Limb (tissue), 2 donors: ENCODE measurements around the gene POU2AF2.
"Not testable (repeated sequence)": the region's sequence is repeated elsewhere in the genome, so short reads cannot be mapped to it uniquely, and the experiment has no call there.

Experiments used
- DNase-seq, 2 donors: peaks; one replicate each; pipeline ENCODE4 v3.0.0-alpha.2; 2016; ENCODE audit errors: extremely low spot score in 2 of 2

POU2AF2 gene

GRCh38 chr11:111245425-111245824 lies at the start of gene POU2AF2:
Gene POU2AF2 (plus strand): TSS chr11:111245725. CDS start chr11:111245854, 129 bp downstream.
- DNase-seq, result no peak

GRCh38 chr11:111200010-111200534 lies 45.5 kb upstream of the POU2AF2 start:
- DNase-seq, result no peak

GRCh38 chr11:111204211-111204610 lies 41.3 kb upstream of the POU2AF2 start:
- DNase-seq, result no peak

- DNase-seq, result peak in 1 of 2 donors; percentile 44
Observed at GRCh38 chr11:111205632-111206385, 39.7 kb upstream of the POU2AF2 start.

- no peak for DNase-seq
Observed at GRCh38 chr11:111206472-111206871, 39.1 kb upstream of the POU2AF2 start.

- DNase-seq, result no peak
Observed at GRCh38 chr11:111207213-111207612, 38.3 kb upstream of the POU2AF2 start.

GRCh38 chr11:111209543-111210355 lies 35.8 kb upstream of the POU2AF2 start:
- DNase-seq, result no peak

GRCh38 chr11:111213256-111213655 lies 32.3 kb upstream of the POU2AF2 start:
- no peak for DNase-seq

- no peak for DNase-seq
Observed at GRCh38 chr11:111220721-111221120, 24.8 kb upstream of the POU2AF2 start.

- DNase-seq, result no peak
Observed at GRCh38 chr11:111221208-111221607, 24.3 kb upstream of the POU2AF2 start.

- DNase-seq, result not testable (repeated sequence)
Observed at GRCh38 chr11:111221936-111222335, 23.6 kb upstream of the POU2AF2 start.

- DNase-seq, result not testable (repeated sequence)
Observed at GRCh38 chr11:111222821-111223455, 22.6 kb upstream of the POU2AF2 start.

- no peak for DNase-seq
Observed at GRCh38 chr11:111225881-111226280, 19.6 kb upstream of the POU2AF2 start.

GRCh38 chr11:111229604-111230003 lies 15.9 kb upstream of the POU2AF2 start:
- DNase-seq, result no peak

- DNase-seq, result no peak
Observed at GRCh38 chr11:111230122-111230465, 15.4 kb upstream of the POU2AF2 start.

- no peak for DNase-seq
Observed at GRCh38 chr11:111231836-111232235, 13.7 kb upstream of the POU2AF2 start.

GRCh38 chr11:111236383-111236782 lies 9.1 kb upstream of the POU2AF2 start:
- DNase-seq, result no peak

GRCh38 chr11:111237926-111238325 lies 7.6 kb upstream of the POU2AF2 start:
- no peak for DNase-seq

GRCh38 chr11:111246956-111247355 lies 1.4 kb downstream of the POU2AF2 start:
- DNase-seq, result no peak

- no peak for DNase-seq
Observed at GRCh38 chr11:111250936-111251335, 5.4 kb downstream of the POU2AF2 start.

GRCh38 chr11:111253131-111253530 lies 7.6 kb downstream of the POU2AF2 start:
- DNase-seq, result no peak

- DNase-seq, result no peak
Observed at GRCh38 chr11:111253630-111254029, 8.1 kb downstream of the POU2AF2 start.
